Mesendoderm (in vitro differentiated cells): ENCODE data around the gene FSHR.

Source experiments
- DNase-seq: peaks from one replicate; pipeline ENCODE4 v3.0.0; 2013
- H2AK5ac ChIP-seq: 2 replicates; pipeline ENCODE4 v1.6.1; 2013; ENCODE audit warnings: low read length, inconsistent platforms
- H2BK120ac ChIP-seq: 2 replicates; pipeline ENCODE4 v1.6.1; 2013; ENCODE audit warnings: low read depth, mild to moderate bottlenecking, low read length, moderate library complexity, mixed read lengths
- H2BK15ac ChIP-seq: replicated peaks from 2 replicates; pipeline ENCODE4 v1.6.1; 2013; ENCODE audit warnings: low read depth, mild to moderate bottlenecking, moderate library complexity
- H2BK5ac ChIP-seq: 2 replicates; pipeline ENCODE4 v1.6.1; 2013; ENCODE audit warnings: low read length, inconsistent platforms
- H3K18ac ChIP-seq: 2 replicates; pipeline ENCODE4 v1.6.1; 2013; ENCODE audit warnings: mild to moderate bottlenecking, low read length, mixed read lengths
- H3K23ac ChIP-seq: one replicate; pipeline ENCODE4 v1.6.1; 2013; ENCODE audit warnings: low read length
- H3K27ac ChIP-seq: 2 replicates; pipeline ENCODE4 v1.5.1; 2013; ENCODE audit warnings: low read depth, mild to moderate bottlenecking, inconsistent platforms, low read length, moderate library complexity
- H3K27me3 ChIP-seq: 2 replicates; pipeline ENCODE4 v1.6.1; 2013; ENCODE audit warnings: low read length, control low read depth, mild to moderate bottlenecking, inconsistent platforms; ENCODE audit not compliant: insufficient read depth, poor library complexity
- H3K36me3 ChIP-seq: 2 replicates; pipeline ENCODE4 v1.6.1; 2013; ENCODE audit warnings: low read length, inconsistent platforms; ENCODE audit not compliant: control insufficient read depth, insufficient read depth
- H3K4ac ChIP-seq: one replicate; pipeline ENCODE4 v1.6.1; 2013; ENCODE audit warnings: low read depth, mild to moderate bottlenecking, low read length, moderate library complexity
- H3K4me1 ChIP-seq: 2 replicates; pipeline ENCODE4 v1.6.1; 2013; ENCODE audit warnings: low read depth, low read length, inconsistent platforms; ENCODE audit not compliant: control insufficient read depth
- H3K4me2 ChIP-seq: 2 replicates; pipeline ENCODE4 v1.6.1; 2013; ENCODE audit warnings: low read length
- H3K4me3 ChIP-seq: 2 replicates; pipeline ENCODE4 v1.5.1; 2013; ENCODE audit warnings: mild to moderate bottlenecking, low read length
- H3K56ac ChIP-seq: one replicate; pipeline ENCODE4 v1.6.1; 2013; ENCODE audit warnings: low read length
- H3K79me1 ChIP-seq: 2 replicates; pipeline ENCODE4 v1.6.1; 2013; ENCODE audit warnings: low read length, inconsistent platforms
- H3K79me2 ChIP-seq: 2 replicates; pipeline ENCODE4 v1.6.1; 2013; ENCODE audit warnings: mild to moderate bottlenecking, low read length; ENCODE audit not compliant: control insufficient read depth, insufficient read depth
- H3K9ac ChIP-seq: 2 replicates; pipeline ENCODE4 v1.6.1; 2013; ENCODE audit warnings: low read length, inconsistent platforms
- H4K5ac ChIP-seq: one replicate; pipeline ENCODE4 v1.6.1; 2013; ENCODE audit warnings: low read length
- H4K8ac ChIP-seq: one replicate; pipeline ENCODE4 v1.6.1; 2013; ENCODE audit warnings: low read depth, mild to moderate bottlenecking, control low read depth, low read length, moderate library complexity
- WGBS: extraction: QIAGEN DNeasy Blood & Tissue Kit; methylation state at CpG from one replicate; pipeline ENCODE4 v1.1.7; 2013; ENCODE audit warnings: low lambda C conversion rate, missing lambda C conversion rate; ENCODE audit not compliant: insufficient coverage; ENCODE audit errors: extremely low coverage; 5-methylcytosine and 5-hydroxymethylcytosine counted together

FSHR gene

GRCh38 chr2:49042488-49042887 lies 111.8 kb downstream of the FSHR start:
- Histone ChIP-seq H3K23ac (no peak overlapping the region), H3K4me3 (no peak overlapping the region), H2BK120ac (no peak overlapping the region), H3K4me2 (no peak overlapping the region), H3K4ac (no peak overlapping the region), H3K18ac (no peak overlapping the region), H3K36me3 (no peaks in the 10 kb centered on the region), H3K9ac (no peak overlapping the region), H2BK15ac (no peak overlapping the region), H3K27ac (no peak overlapping the region), H4K5ac (no peak overlapping the region), H2AK5ac (no peak overlapping the region), H3K27me3 (no peaks in the 10 kb centered on the region), H3K79me2 (no peaks in the 10 kb centered on the region), H3K4me1 (no peaks in the 10 kb centered on the region), H3K79me1 (no peaks in the 10 kb centered on the region), H3K56ac (no peak overlapping the region), H4K8ac (no peak overlapping the region), H2BK5ac (no peak overlapping the region)
- WGBS: no CpG with 5 or more reads among the region's 1 CpG
- no peak for DNase-seq

- Histone ChIP-seq H3K56ac (no peak overlapping the region), H4K8ac (no peak overlapping the region), H2BK15ac (no peak overlapping the region), H3K18ac (no peak overlapping the region), H3K79me1 (no peaks in the 10 kb centered on the region), H3K9ac (no peak overlapping the region), H2AK5ac (no peak overlapping the region), H3K4me2 (no peak overlapping the region), H3K4me3 (no peak overlapping the region), H3K27ac (no peak overlapping the region), H3K36me3 (no peaks in the 10 kb centered on the region), H4K5ac (no peak overlapping the region), H3K27me3 (no peaks in the 10 kb centered on the region), H2BK5ac (no peak overlapping the region), H3K23ac (no peak overlapping the region), H2BK120ac (no peak overlapping the region), H3K4me1 (no peaks in the 10 kb centered on the region), H3K4ac (no peak overlapping the region), H3K79me2 (no peaks in the 10 kb centered on the region)
- no peak for DNase-seq
- WGBS: no CpG with 5 or more reads among the region's 4 CpGs
These were observed 113.3 kb downstream of the FSHR start for GRCh38 chr2:49041061-49041460.

GRCh38 chr2:49037197-49037596 lies 117.1 kb downstream of the FSHR start:
- Histone ChIP-seq H2BK120ac (no peak overlapping the region), H3K36me3 (no peaks in the 10 kb centered on the region), H2BK5ac (no peak overlapping the region), H3K4me3 (no peak overlapping the region), H3K4me2 (no peak overlapping the region), H3K4me1 (no peaks in the 10 kb centered on the region), H3K79me2 (no peaks in the 10 kb centered on the region), H3K4ac (no peak overlapping the region), H4K8ac (no peak overlapping the region), H3K27ac (no peak overlapping the region), H3K27me3 (no peaks in the 10 kb centered on the region), H2BK15ac (no peak overlapping the region), H4K5ac (no peak overlapping the region), H3K23ac (no peak overlapping the region), H3K18ac (no peak overlapping the region), H3K9ac (no peak overlapping the region), H2AK5ac (no peak overlapping the region), H3K56ac (no peak overlapping the region), H3K79me1 (no peaks in the 10 kb centered on the region)
- no peak for DNase-seq

- Histone ChIP-seq H2AK5ac (no peak overlapping the region), H3K4me1 (no peaks in the 10 kb centered on the region), H2BK15ac (no peak overlapping the region), H3K36me3 (no peaks in the 10 kb centered on the region), H2BK5ac (no peak overlapping the region), H3K56ac (no peak overlapping the region), H4K5ac (no peak overlapping the region), H3K27ac (no peak overlapping the region), H3K27me3 (no peaks in the 10 kb centered on the region), H3K79me1 (no peaks in the 10 kb centered on the region), H3K9ac (no peak overlapping the region), H3K4me3 (no peak overlapping the region), H3K4ac (no peak overlapping the region), H3K79me2 (no peaks in the 10 kb centered on the region), H2BK120ac (no peak overlapping the region), H3K4me2 (no peak overlapping the region), H3K23ac (no peak overlapping the region), H3K18ac (no peak overlapping the region), H4K8ac (no peak overlapping the region)
- DNase-seq: no peak
- no CpG with 5 or more reads among the region's 1 CpG for WGBS
These were observed 118.8 kb downstream of the FSHR start for GRCh38 chr2:49035481-49035880.

GRCh38 chr2:49033394-49034185 lies 120.7 kb downstream of the FSHR start:
- no peak overlapping the region for H3K4ac ChIP-seq
- H3K27ac ChIP-seq: no peak overlapping the region
- DNase-seq: no peak
- no peak overlapping the region for H3K23ac ChIP-seq
- no peaks in the 10 kb centered on the region for H3K27me3 ChIP-seq
- H3K4me1 ChIP-seq: no peaks in the 10 kb centered on the region
- no peak overlapping the region for H3K4me3 ChIP-seq
- no peak overlapping the region for H2BK120ac ChIP-seq
- H3K4me2 ChIP-seq: no peak overlapping the region
- no peak overlapping the region for H4K5ac ChIP-seq
- H3K18ac ChIP-seq: no peak overlapping the region
- no peak overlapping the region for H3K56ac ChIP-seq
- H3K79me2 ChIP-seq: no peaks in the 10 kb centered on the region
- no peak overlapping the region for H2BK15ac ChIP-seq
- no peak overlapping the region for H3K9ac ChIP-seq
- no peak overlapping the region for H2AK5ac ChIP-seq
- H2BK5ac ChIP-seq: no peak overlapping the region
- H3K36me3 ChIP-seq: no peaks in the 10 kb centered on the region
- H3K79me1 ChIP-seq: no peaks in the 10 kb centered on the region
- no CpG with 5 or more reads among the region's 4 CpGs for WGBS
- no peak overlapping the region for H4K8ac ChIP-seq

GRCh38 chr2:49032936-49033335 lies 121.4 kb downstream of the FSHR start:
- no peak overlapping the region for H3K4me2 ChIP-seq
- H3K27me3 ChIP-seq: no peaks in the 10 kb centered on the region
- H3K79me1 ChIP-seq: no peaks in the 10 kb centered on the region
- H3K23ac ChIP-seq: no peak overlapping the region
- H2BK5ac ChIP-seq: no peak overlapping the region
- no peak overlapping the region for H3K56ac ChIP-seq
- no peak overlapping the region for H2BK120ac ChIP-seq
- no peak overlapping the region for H3K27ac ChIP-seq
- H3K36me3 ChIP-seq: no peaks in the 10 kb centered on the region
- DNase-seq: no peak
- WGBS: no CpG with 5 or more reads among the region's 1 CpG
- no peak overlapping the region for H2AK5ac ChIP-seq
- no peak overlapping the region for H3K4ac ChIP-seq
- no peaks in the 10 kb centered on the region for H3K4me1 ChIP-seq
- H4K8ac ChIP-seq: no peak overlapping the region
- no peak overlapping the region for H3K18ac ChIP-seq
- H2BK15ac ChIP-seq: no peak overlapping the region
- no peak overlapping the region for H4K5ac ChIP-seq
- no peaks in the 10 kb centered on the region for H3K79me2 ChIP-seq
- H3K9ac ChIP-seq: no peak overlapping the region
- H3K4me3 ChIP-seq: no peak overlapping the region
